Liver (tissue), 9 donors: ENCODE measurements around the gene CERT1. TPM values are rescaled to one million over a fixed set of nuclear protein-coding genes. Genes with fewer than 3 reads are reported as not detected.

Source experiments
- DNase-seq: peaks from one replicate; pipeline ENCODE4 v3.0.0-alpha.2; 2017; ENCODE audit warnings: low spot score
- H3K27ac ChIP-seq, 2 donors: one replicate each; pipeline ENCODE4 v1.7.0; 2013; ENCODE audit warnings: inconsistent platforms in 2 of 2, low read length in 2 of 2, control low read depth in 1 of 2, low read depth in 1 of 2, mild to moderate bottlenecking in 1 of 2
- H3K27me3 ChIP-seq, 4 donors: one replicate each; pipeline versions ENCODE4 v1.6.1 to v1.7.0; 2013; ENCODE audit warnings: low read length in 3 of 4, inconsistent platforms in 1 of 4, mild to moderate bottlenecking in 1 of 4, moderate library complexity in 1 of 4; ENCODE audit not compliant: control insufficient read depth in 4 of 4, insufficient read depth in 4 of 4
- H3K36me3 ChIP-seq, 4 donors: one replicate each; pipeline versions ENCODE4 v1.6.1 to v1.7.0; 2013; ENCODE audit warnings: low read length in 3 of 4, mild to moderate bottlenecking in 3 of 4, low read depth in 1 of 4, moderate library complexity in 1 of 4; ENCODE audit not compliant: control insufficient read depth in 4 of 4, insufficient read depth in 3 of 4
- H3K4me1 ChIP-seq, 4 donors: one replicate each; pipeline versions ENCODE4 v1.6.1 to v1.7.0; 2013; ENCODE audit warnings: low read length in 3 of 4, mild to moderate bottlenecking in 3 of 4, moderate library complexity in 1 of 4; ENCODE audit not compliant: control insufficient read depth in 4 of 4, insufficient read depth in 4 of 4
- H3K4me3 ChIP-seq, 3 donors: one replicate each; pipeline versions ENCODE4 v1.6.1 to v1.7.0; 2013; ENCODE audit warnings: low read length in 3 of 3, control low read depth in 1 of 3, low read depth in 1 of 3, mild to moderate bottlenecking in 1 of 3
- H3K9ac ChIP-seq, 2 donors: one replicate each; pipeline ENCODE4 v1.7.0; 2013; ENCODE audit warnings: low read length in 2 of 2, mild to moderate bottlenecking in 2 of 2, moderate library complexity in 2 of 2, control low read depth in 1 of 2, low read depth in 1 of 2
- H3K9me3 ChIP-seq, 4 donors: one replicate each; pipeline versions ENCODE4 v1.6.1 to v1.7.0; 2013; ENCODE audit warnings: low read length in 3 of 4; ENCODE audit not compliant: control insufficient read depth in 4 of 4
- ATF3 ChIP-seq: IDR thresholded peaks from 2 replicates; pipeline ENCODE4 v1.6.1; 2016; ENCODE audit warnings: antibody characterized with exemption
- CTCF ChIP-seq: fragments of 150-350 bp; IDR thresholded peaks from 2 replicates; pipeline ENCODE4 v1.5.1; 2017; ENCODE audit warnings: improper control_type of control experiment, low read depth, low read length; ENCODE audit not compliant: missing input control
- EGR1 ChIP-seq, 2 donors: IDR thresholded peaks; 2 replicates each; pipeline ENCODE4 v1.6.1; 2016 to 2018; ENCODE audit warnings: antibody characterized with exemption in 2 of 2, low read depth in 2 of 2
- FOXA1 ChIP-seq: IDR thresholded peaks from 2 replicates; pipeline ENCODE4 v1.6.1; 2016; ENCODE audit warnings: antibody characterized with exemption
- FOXA2 ChIP-seq: IDR thresholded peaks from 2 replicates; pipeline ENCODE4 v1.6.1; 2016; ENCODE audit warnings: antibody characterized with exemption
- GABPA ChIP-seq, 2 donors: IDR thresholded peaks in 1 of 2; conservative IDR thresholded peaks in 1 of 2; 2 replicates each; pipeline ENCODE4 v1.6.1; 2016; ENCODE audit warnings: antibody characterized with exemption in 2 of 2, mild to moderate bottlenecking in 1 of 2, moderate library complexity in 1 of 2
- HNF4A ChIP-seq, 2 donors: conservative IDR thresholded peaks; 2 replicates each; pipeline ENCODE4 v1.6.1; 2016; ENCODE audit warnings: antibody characterized with exemption in 2 of 2, mild to moderate bottlenecking in 2 of 2
- HNF4G ChIP-seq: IDR thresholded peaks from 2 replicates; pipeline ENCODE4 v1.6.1; 2016; ENCODE audit warnings: antibody characterized with exemption
- JUND ChIP-seq, 2 donors: IDR thresholded peaks; 2 replicates each; pipeline ENCODE4 v1.6.1; 2016; ENCODE audit warnings: antibody characterized with exemption in 2 of 2
- RAD21 ChIP-seq, 2 donors: IDR thresholded peaks; 2 replicates each; pipeline ENCODE4 v1.6.1; 2016; ENCODE audit warnings: antibody characterized with exemption in 2 of 2, mild to moderate bottlenecking in 2 of 2
- RXRA ChIP-seq, 2 donors: IDR thresholded peaks; 2 replicates each; pipeline ENCODE4 v1.6.1; 2017 to 2018; ENCODE audit warnings: antibody characterized with exemption in 2 of 2, mild to moderate bottlenecking in 1 of 2
- SP1 ChIP-seq: IDR thresholded peaks from 2 replicates; pipeline ENCODE4 v1.6.1; 2018; ENCODE audit warnings: antibody characterized with exemption, mild to moderate bottlenecking
- TAF1 ChIP-seq: conservative IDR thresholded peaks from 2 replicates; pipeline ENCODE4 v1.6.1; 2016; ENCODE audit warnings: antibody characterized with exemption, mild to moderate bottlenecking
- YY1 ChIP-seq: IDR thresholded peaks from 2 replicates; pipeline ENCODE4 v1.6.1; 2016; ENCODE audit warnings: antibody characterized with exemption, mild to moderate bottlenecking
- ZBTB33 ChIP-seq: IDR thresholded peaks from 2 replicates; pipeline ENCODE4 v1.6.1; 2016; ENCODE audit warnings: antibody characterized with exemption
- WGBS: extraction: QIAGEN DNeasy Blood & Tissue Kit; methylation state at CpG from one replicate; pipeline ENCODE4 v1.1.7; 2013; 5-methylcytosine and 5-hydroxymethylcytosine counted together
- polyA plus RNA-seq, 2 donors: library from polyadenylated mRNA; stranded (reverse) in 1 of 2; unstranded in 1 of 2; fragments of 200-250 nt in 1 of 2; fragments of >200 nt in 1 of 2; fragmentation: Nextera tagmentation in 1 of 2; extraction: Ambion mirVana in 1 of 2; gene quantifications; one replicate each; pipeline versions ENCODE4 v1.2.1 to v1.2.3, GENCODE V29; 2013 to 2015
- total RNA-seq, 2 donors: library from RNA; depleted of rRNA; stranded (reverse); fragments of >200 nt; gene quantifications; one replicate each; pipeline ENCODE4 v1.2.3, GENCODE V29; 2014
- TF ChIP-seq, protein P1 (sequence below): IDR thresholded peaks from 2 replicates; pipeline ENCODE4 v1.6.1; 2016; ENCODE audit warnings: antibody characterized with exemption, mild to moderate bottlenecking
- TF ChIP-seq, protein P2 (sequence below): IDR thresholded peaks from 2 replicates; pipeline ENCODE4 v1.6.1; 2016; ENCODE audit warnings: antibody characterized with exemption
- donor health status: healthy.
- donor health status: healthy.
- donor health status: healthy.
- donor health status: healthy.
- donor health status: healthy.

The CERT1 gene
- total and polyA plus RNA-seq, 4 donors = 11.4 to 25.1 (median 16.8) TPM

DNA sequence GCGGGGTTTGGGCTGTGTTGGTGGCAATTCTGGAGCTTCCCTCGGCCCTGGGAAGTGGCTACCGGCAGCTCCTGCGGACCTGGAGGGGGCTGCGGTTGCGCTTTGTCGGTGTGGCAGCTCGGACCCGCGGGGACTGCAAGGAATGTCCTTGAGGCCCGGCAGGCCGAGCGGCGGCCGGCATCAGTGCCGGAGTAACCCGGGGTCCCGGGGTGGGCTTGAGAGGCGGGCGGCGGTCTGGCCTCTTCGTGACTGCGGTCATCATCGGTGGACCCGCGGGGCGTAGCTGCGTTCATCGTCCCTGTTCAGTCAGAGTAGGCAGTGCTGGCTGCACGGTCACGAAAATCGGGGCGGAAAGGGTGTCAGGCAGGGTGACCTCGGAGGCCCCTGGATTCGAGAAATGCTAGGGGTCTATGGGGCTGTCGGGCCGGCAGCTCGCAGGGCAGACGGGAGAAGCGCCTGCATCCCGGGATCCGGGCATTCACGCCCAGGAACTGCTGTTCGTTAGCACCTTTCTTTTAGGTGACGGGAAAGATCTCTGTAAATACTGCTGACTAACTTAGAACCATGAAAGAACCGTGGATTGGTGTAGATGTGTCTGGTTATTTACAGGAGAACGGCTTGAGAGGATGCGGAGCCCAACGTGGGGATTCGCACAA is 173.9 kb downstream of the CERT1 start:
- under 1% methylated on average over 50 of the region's 50 CpGs for WGBS
- DNase-seq = no peak
- no peaks in the 10 kb centered on the region for H3K36me3 ChIP-seq
- H3K4me1 ChIP-seq = peaks cover 0 to 42% (median 20%) of the 10 kb centered on the region in 4 donors
- H3K9me3 ChIP-seq = no peaks in the 10 kb centered on the region
- H3K9ac ChIP-seq = peak overlapping the region; percentile 45 to 92
- H3K4me3 ChIP-seq = peak overlapping the region; percentile 56 to 89 (median 85)
- peak overlapping the region; percentile 95 to 96 for H3K27ac ChIP-seq
- H3K27me3 ChIP-seq = no peaks in the 10 kb centered on the region
- TF ChIP-seq FOXA1 (no peak), HNF4G (no peak), EGR1 (IDR thresholded peaks at IDR 0.05; ENCODE audit: low read depth in 2 of 2) (no peak), TAF1 (no peak), HNF4A (conservative IDR thresholded peaks at IDR 0.05) (no peak), SP1 (no peak), CTCF (no peak), YY1 (no peak), ATF3 (no peak), GABPA (IDR thresholded peaks at IDR 0.05 in 1 of 2, conservative IDR thresholded peaks at IDR 0.05 in 1 of 2) (no peak)
- TF ChIP-seq, protein P1, sequence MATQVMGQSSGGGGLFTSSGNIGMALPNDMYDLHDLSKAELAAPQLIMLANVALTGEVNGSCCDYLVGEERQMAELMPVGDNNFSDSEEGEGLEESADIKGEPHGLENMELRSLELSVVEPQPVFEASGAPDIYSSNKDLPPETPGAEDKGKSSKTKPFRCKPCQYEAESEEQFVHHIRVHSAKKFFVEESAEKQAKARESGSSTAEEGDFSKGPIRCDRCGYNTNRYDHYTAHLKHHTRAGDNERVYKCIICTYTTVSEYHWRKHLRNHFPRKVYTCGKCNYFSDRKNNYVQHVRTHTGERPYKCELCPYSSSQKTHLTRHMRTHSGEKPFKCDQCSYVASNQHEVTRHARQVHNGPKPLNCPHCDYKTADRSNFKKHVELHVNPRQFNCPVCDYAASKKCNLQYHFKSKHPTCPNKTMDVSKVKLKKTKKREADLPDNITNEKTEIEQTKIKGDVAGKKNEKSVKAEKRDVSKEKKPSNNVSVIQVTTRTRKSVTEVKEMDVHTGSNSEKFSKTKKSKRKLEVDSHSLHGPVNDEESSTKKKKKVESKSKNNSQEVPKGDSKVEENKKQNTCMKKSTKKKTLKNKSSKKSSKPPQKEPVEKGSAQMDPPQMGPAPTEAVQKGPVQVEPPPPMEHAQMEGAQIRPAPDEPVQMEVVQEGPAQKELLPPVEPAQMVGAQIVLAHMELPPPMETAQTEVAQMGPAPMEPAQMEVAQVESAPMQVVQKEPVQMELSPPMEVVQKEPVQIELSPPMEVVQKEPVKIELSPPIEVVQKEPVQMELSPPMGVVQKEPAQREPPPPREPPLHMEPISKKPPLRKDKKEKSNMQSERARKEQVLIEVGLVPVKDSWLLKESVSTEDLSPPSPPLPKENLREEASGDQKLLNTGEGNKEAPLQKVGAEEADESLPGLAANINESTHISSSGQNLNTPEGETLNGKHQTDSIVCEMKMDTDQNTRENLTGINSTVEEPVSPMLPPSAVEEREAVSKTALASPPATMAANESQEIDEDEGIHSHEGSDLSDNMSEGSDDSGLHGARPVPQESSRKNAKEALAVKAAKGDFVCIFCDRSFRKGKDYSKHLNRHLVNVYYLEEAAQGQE = no peak
- TF ChIP-seq, protein P2, sequence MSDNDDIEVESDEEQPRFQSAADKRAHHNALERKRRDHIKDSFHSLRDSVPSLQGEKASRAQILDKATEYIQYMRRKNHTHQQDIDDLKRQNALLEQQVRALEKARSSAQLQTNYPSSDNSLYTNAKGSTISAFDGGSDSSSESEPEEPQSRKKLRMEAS = no peak

DNA sequence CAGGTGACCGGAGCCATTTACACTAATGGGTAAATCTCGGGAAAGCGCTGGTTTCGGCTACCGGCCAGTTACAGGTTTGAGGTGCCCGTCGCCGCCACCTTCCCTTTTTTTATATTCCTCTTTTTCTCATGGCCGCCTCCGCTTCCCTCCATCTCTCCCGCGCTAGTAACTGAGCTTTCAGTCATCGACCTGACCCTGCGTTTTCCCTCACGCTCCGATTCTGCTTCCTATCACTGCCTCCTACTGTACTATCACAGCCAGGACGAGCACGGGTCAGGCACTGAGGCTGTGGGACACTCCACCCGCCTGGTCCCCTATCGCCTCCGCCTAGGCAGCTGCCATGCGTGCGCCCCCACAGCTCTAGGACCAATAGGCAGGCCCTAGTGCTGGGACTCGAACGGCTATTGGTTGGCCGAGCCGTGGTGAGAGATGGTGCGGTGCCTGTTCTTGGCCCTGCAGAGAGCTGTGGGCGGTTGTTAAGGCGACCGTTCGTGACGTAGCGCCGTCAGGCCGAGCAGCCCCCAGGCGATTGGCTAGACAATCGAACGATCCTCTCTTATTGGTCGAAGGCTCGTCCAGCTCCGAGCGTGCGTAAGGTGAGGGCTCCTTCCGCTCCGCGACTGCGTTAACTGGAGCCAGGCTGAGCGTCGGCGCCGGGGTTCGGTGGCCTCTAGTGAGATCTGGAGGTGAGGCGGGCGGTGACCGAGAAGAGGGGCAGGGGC is 174.7 kb downstream of the CERT1 start, which contains the start of gene HMGCR:
TSS of gene HMGCR (plus strand) at position 606 of the 722 bp plus-strand sequence. CDS start 5,386 bp downstream, outside the sequence.
- peak within 1 kb of the TSS; percentile 96 for H3K27ac ChIP-seq
- H3K4me3 ChIP-seq = peak within 1 kb of the TSS; percentile 81 to 89 (median 85)
- H3K27me3 ChIP-seq = no peaks in the 10 kb centered on the region
- under 1% methylated on average over 56 of the region's 56 CpGs for WGBS
- peak; percentile 97 for DNase-seq
- H3K9ac ChIP-seq = peak within 1 kb of the TSS; percentile 45 to 92
- H3K9me3 ChIP-seq = no peaks in the 10 kb centered on the region
- no peaks in the 10 kb centered on the region for H3K36me3 ChIP-seq
- peaks cover 0 to 46% (median 23%) of the 10 kb centered on the region in 4 donors for H3K4me1 ChIP-seq
- peak; percentile 41 to 50 for TF ChIP-seq RAD21 (IDR thresholded peaks at IDR 0.05)
- peak; percentile 90 for TF ChIP-seq SP1
- TF ChIP-seq GABPA (IDR thresholded peaks at IDR 0.05 in 1 of 2, conservative IDR thresholded peaks at IDR 0.05 in 1 of 2) = peak in 1 of 2 donors; percentile 59
- TF ChIP-seq JUND (IDR thresholded peaks at IDR 0.05) = no peak
- no peak for TF ChIP-seq ZBTB33
- peak in 1 of 2 donors; percentile 83 for TF ChIP-seq EGR1 (IDR thresholded peaks at IDR 0.05; ENCODE audit: low read depth in 2 of 2)
- no peak for TF ChIP-seq FOXA2
- TF ChIP-seq FOXA1 = peak; percentile 35
- peak; percentile 85 for TF ChIP-seq TAF1
- TF ChIP-seq, protein P2 = peak; percentile 95
- TF ChIP-seq YY1 = peak; percentile 98
- peak; percentile 83 to 86 for TF ChIP-seq RXRA (IDR thresholded peaks at IDR 0.05)
- TF ChIP-seq HNF4G = no peak
- TF ChIP-seq CTCF = peak; percentile 19
